ENCODE data around the gene FZR1.
A peak's percentile ranks its signal among the peaks of the same experiment; 100 is the strongest.

FZR1 gene

DNA sequence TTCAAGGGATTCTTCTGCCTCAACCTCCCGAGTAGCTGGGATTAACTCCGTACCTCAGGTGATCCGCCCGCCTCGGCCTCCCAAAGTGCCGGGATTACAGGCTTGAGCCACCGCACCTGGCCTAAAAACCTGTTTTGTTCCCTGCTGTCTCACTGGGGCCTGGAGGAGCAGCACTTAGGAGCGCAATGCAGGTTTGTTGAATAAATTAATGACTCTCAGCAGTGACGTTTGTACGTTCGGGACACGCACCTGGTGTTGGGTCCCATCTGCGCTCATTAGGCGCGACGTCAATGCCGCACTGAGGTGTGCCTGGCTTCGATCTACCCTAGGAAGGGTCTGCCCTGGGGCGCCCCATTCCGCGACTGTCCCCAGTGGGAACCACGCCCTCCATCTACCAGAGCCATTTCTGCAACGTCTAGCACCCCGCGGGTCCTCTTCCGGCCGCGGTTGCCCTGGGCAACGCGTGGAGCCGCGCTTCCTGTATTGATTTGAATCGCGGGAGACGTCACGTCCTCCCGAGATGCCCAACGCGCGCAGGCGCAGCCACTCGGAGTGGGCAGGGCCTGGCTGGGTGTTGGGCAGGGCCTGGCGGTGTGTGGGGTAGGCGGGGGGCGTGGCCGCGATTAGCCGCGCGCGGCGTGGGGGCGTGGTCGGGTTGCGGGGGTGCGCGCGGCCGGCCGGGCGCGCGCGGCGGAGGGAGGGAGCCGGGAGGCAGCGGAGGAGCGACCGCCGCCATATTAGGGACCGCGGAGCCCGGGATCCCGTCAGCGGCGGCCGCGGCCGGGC lies at the start of gene FZR1:
TSS of gene FZR1 (plus strand) at position 714 of the 786 bp plus-strand sequence. CDS start 16,679 bp downstream, outside the sequence.
- DNase-seq (ENCODE audit: low read depth, low spot score) = peak; percentile 89
- peak within 1 kb of the TSS; percentile 87 for H3K27ac ChIP-seq

DNA sequence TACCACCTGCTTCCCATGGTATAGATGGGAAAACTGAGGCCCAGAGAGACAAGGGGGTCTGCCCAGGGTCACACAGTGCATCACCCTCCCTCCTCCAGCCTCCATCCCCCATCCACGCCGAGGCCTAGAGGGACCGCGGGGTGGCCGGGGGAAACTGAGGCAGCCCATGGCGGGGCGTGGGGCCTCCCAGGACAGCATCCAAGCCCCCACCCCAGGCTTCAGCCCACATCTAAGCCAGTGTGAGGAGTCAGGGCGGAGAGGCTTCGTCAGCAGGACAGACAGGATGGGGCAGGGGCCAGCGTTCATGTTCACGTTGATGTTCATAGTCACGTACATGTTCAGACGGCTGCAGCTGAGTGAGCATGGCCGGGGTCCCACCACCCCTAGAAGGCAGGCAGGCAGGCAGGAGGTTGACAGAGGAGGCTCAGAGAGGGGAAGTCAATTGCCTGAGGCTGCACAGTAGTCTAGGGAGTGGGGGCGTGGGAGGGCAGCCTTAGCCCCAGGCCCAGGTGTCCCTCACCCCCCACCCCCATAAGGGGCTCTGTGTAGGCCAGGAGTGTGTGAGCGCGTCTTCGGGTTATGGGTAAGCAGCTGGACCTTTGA lies 49.1 kb upstream of the FZR1 start:
- H3K27ac ChIP-seq = no peak overlapping the region

DNA sequence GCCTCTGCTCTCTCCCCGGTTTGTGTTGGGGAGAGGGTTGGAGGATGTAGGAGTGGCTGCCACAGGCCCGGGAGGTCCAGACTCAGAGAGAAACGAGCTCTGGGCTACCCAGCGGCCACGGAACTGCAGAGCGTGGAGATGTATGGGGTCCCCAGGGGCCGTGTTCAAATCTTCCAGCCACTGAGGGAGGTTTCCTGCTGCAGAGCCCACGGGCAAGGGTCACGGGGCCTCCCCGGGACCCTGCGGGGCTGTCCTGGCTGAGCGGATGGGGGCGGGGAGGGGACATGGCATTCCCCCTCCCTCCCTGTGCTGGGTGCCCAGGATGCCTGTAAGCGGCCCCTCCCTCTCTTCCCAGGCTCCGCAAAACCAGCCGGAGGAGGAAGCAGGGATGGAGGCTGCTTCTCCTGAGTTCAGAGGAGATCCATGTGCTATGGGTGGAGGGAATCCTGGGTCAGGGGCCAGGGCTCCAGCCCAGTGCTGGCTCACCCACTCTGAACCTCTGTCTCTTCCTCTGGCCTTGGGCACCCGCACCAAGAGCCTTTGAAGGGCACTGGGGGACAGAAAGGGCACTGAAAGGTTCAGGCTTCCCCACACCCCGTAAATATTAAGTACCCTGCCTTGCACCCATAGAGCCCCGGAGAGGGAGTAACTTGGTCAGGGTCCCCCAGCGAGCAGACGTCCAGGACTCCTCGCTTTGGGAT lies 48.4 kb upstream of the FZR1 start:
- no peak overlapping the region for H3K27ac ChIP-seq

More for the DNA sequence above, 49.1 kb upstream of the FZR1 start:
- DNase-seq (ENCODE audit: low read depth, low spot score) = no peak

DNA sequence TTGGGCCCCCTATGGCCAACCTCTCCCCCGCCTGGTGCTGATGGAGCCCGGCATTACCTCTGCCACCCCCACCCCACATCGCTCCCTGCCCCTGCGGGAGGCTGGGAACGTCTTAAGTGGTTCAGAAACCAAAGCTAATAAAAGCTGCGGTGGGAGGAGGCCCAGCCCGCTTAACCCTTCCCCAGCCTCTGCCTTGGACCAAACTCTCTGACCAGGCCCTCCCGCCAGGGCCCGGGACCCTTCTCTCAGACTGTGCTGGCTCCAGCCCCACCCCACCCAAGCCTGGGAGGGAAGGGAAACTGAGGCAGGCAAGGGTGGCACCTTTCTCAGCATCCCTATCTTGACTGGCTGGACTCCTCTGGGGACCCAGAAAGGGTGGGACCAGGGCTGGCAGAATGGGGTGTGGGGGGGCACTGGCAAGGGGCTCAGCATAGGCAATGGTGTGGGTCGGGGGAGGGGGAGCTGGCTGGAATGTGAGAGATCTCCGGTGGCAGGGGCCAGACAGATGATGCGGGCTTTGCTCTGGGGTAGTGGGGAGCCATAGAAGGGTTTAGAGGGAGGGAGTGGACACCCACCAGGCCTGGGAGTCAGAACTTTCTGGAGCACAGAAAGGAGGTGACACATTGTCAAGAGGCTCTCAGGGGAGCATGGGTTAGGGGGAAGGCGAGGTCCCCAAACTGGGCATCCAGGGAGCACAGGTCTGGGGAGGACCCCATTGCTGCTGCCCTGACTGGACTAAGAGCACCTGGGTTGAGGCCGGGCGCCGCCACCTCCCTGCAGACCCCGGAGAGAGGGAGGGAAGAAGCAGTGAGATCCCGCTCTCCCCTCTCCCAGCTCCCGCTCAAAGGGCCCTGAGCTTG lies 47.7 kb upstream of the FZR1 start:
- H3K27ac ChIP-seq = no peak overlapping the region

More for the DNA sequence above, 48.4 kb upstream of the FZR1 start:
- DNase-seq (ENCODE audit: low read depth, low spot score) = no peak

DNA sequence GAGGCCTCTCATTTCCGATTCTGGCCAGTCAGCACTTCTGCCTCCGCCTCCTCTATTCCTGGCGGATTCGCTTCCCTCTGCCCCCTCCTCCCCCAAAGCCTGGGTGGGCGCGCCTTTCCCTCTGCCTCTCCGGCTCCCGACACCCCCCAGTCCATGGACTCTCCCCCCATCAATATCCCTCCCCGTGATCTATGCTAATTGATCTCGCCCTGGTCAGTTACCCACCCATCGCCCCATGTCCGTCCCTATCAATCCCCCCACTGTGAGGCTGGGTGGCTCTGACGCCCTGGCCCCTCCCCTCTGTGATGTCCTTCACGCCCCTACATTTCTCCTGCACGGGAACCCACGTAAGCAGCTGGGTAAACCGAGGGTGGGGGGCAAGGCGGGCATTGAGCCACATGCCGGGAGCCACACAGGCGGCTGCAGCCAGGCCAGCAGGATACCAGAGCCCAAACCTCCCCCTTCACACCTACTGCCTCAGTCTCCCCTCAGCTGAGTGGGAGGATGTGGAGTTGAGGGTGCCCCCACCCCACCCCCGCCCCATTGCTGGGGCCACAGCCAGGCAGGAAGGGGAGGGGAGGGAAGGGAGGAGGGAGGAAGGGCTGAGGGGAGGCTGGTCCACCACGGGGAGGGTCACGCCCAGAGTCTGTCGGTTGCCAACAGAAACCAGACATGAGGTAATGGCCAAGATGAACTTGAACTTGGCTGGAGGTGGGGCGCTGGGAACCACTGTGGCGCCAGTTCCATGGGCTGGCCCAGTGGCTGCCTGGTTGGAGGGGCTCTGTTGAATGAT lies 46.8 kb upstream of the FZR1 start:
- no peak for DNase-seq (ENCODE audit: low read depth, low spot score)
- no peak overlapping the region for H3K27ac ChIP-seq

More for the DNA sequence above, 47.7 kb upstream of the FZR1 start:
- DNase-seq (ENCODE audit: low read depth, low spot score) = no peak

DNA sequence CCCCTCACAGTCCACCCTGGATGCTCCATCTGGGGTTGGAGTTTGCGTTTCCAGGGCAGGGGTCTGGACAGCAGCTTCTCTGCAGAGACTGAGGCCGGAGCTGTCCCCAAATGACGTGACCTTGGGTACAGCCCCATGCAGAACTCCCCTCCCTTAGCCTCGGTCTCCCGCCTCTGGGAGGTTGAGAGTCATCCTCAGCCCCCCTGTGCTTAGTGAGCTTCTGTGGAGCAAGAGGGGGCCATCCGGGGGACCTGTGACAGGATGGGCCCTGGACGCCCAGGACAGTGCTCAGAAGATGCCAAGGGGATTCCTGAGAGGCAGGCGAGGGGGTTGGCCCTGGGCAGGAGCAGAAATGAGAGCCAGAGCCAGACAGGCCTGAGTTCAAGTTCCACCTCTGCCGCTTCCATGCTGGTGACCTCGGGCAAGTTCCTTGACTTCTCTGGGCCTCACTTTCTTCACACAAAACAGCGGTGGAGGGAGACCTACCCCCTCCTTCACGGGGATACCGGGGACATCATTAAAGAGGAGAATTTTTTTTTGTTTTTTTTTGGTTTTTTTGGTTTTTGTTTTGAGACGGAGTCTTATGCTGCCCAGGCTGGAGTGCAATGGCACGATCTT lies 46.0 kb upstream of the FZR1 start:
- no peak for DNase-seq (ENCODE audit: low read depth, low spot score)
- H3K27ac ChIP-seq = no peak overlapping the region

DNA sequence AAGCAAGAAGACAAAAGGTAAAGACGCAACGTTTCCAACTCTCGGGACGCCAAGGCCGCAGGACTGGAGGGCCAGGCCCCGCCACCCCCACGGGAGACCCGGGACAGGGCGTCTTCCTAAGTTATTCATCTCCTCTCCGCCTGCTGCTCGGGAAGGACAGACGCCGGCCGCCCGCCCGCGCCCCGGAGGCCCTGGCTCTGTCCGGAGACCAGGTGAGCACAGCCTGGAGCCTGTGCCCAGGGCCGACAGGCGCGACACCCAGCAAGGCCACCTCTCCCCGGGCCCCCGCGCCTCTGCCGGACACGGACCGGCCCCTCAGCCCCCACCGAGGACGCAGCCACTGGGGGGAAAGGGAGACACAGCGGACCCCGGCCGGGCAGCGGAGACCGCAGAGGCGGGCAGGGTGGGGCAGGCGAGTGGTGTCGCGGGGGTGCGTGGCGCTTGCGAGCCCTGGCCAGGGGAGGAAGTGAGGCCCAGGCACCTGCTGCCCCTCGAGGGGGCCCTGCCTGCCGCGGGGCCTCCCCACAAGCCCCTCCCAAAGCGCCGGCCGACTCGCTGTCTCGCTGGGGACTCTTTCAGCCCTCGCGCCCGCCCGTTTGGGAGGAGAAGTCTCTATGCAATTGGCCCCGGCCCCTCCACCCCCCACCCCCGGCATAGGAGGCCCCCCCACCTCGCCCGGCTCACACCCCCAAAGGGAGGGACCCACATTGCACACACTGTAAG lies 43.0 kb upstream of the FZR1 start:
- H3K27ac ChIP-seq = no peak overlapping the region
- DNase-seq (ENCODE audit: low read depth, low spot score) = no peak

DNA sequence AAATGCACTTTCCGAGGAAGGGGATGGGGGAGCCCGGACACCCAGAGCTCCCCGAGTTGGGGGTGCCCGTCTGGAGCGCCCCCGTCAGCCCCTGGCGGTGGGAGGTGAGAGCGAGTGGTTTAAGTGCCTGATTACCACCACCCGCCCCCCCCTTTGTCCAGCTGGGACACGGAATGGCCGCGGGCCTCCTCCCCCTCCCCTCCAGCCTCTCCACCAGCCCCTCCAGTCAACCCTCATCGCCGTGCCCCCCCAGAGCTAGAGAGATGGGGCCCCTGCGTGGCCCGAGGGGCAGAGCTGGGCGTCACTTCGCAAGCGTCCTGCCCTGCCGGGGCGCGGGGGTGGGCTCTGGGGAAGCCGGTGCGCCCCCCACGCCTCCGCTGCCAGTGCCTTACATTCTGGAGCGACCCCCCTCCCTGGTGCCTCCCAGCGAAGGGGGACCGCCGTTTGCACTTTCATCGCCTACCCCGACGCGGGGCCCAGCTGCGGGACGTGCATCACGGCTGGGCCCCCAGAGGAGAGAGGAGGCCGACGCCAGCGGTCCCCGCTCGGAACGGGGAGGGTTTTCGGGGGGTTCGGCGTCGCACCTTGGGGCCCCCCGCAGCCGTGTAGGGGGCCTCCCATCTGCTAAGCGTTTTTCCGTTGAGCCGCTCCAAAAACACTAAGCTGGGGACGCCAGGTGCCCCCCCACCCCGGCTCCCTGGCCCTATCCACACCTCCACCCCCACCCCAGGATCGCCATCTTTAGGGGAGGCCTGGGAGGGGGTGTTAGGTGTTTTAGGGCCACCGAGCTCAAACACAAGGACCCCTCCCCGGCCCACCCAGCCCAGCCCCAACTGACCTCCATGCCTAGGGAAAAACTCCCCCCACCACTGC lies 42.2 kb upstream of the FZR1 start:
- no peak for DNase-seq (ENCODE audit: low read depth, low spot score)
- H3K27ac ChIP-seq = no peak overlapping the region

DNA sequence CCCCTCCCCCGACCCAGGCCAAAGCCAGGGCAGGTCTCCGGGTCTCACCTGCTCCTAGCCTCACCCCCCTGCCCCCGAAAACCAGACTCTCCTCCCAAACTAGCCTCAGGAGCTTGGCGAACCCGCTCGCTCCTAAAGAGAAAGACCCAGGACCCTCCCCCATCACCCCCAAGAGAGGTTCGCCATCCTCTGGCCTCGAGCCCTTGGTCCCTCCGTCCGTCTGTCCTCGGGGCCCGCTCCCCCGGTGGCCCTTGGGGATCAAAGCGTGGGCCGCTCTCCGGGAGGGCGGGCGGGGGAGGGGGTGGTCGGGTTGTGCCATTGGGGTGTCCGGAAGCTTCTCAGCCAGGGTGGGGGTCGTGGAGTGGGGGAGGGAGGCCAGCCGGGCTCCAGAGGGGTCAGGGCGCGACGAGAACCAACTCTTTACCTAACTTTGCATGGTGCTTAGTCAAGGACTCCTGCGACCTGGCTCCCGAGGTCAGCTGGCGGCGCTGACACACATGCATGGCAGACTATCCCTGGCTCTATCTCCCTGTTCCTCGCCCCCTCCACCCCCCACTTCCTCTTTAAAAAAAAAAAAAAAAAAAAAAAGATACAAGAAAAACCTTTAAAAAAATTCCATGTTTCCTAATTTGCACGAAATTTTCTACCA lies 41.4 kb upstream of the FZR1 start:
- no peak for DNase-seq (ENCODE audit: low read depth, low spot score)
- H3K27ac ChIP-seq = no peak overlapping the region

DNA sequence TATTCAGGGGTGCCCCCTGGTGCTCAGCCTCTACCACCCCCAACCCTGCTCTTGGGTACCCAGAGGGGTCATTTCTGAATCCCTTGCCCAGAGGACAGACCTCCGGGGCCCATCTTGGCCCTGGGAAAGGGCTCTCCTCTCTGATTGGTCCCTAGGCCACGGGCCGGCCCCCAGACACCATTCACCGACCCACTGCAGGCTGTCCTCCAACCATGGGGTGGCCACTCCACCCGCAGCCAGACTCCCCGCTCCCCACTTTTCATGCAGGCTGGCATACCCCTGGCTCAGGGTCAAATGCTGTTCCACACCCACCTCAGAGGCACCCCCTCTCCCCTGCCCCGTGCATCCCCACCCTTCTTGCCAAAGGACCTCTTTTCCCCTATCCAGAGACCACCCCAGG lies 40.6 kb upstream of the FZR1 start:
- no peak overlapping the region for H3K27ac ChIP-seq
- no peak for DNase-seq (ENCODE audit: low read depth, low spot score)

DNA sequence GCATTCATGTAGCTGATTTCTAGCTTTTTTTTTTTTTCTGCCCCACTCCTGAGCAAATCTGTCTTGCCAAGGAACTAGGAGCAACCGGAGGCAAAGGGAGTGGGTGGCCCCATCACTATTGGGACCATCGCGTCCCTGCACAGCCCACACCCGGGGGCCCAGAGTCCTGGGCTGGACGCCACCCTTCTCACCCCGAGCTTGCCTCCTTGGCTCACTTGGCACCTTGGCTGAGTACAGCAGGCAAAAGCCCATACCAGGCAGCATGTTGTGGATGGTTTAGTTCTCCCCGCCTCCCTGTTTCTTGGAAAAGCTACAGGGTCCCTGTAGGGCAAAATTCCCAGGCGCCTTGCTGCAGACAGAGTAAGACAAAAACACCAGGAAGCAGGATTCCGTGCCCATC lies 39.5 kb upstream of the FZR1 start:
- no peak overlapping the region for H3K27ac ChIP-seq
- no peak for DNase-seq (ENCODE audit: low read depth, low spot score)

DNA sequence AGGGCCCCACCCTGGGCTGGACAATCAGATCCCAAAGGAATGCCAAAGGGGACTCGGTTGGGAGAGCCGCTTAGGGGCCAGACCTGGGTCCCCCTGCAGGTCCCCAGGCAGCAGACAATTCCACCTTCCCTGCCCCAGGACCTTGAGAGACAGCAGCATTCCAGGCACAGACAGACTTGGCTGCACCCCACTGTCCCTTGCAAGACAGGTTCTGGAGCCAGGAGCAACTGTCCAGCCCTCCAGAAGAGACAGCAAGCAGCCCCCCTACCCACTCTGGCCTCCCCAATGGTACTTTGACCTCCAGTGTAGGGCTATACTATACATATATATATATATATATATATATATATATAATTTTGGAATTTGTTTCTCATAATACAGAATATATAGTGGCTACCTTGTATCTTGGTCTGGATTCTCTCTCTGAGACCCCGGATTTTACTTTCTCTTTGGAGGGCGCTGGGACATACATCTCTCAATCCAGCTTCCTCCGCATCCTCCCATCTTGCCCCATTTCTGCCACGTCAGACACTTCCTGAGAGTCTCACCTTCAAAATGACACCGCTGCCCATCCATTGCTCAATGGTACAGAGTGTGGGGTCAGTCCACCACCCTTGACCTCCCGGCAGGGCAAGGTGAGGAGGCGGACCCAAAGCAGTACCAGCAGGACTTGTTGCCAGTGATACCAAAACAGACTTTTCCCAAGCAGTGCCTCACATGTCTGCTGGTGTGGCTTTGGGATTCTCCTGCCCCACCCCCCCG lies 38.5 kb upstream of the FZR1 start:
- no peak for DNase-seq (ENCODE audit: low read depth, low spot score)
- H3K27ac ChIP-seq = no peak overlapping the region

DNA sequence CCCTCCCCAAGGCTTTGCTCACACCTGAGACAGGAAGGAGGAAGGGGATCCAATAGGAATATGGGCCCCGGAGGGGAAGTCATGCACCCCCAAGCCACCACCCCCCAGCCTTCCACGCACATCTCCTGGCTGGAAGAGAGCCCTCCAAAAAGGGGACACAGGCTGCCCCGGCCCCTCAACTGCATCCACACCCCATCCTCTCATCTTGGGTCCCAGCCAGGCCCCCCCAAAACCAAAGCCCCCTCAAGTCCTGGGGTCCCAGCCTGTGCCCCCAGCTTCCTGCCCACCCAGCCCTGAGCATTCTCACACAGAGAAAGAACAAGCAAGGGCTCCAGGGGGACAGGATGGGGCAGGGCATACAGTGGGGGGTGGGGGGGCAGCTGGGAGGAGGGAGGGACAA lies 37.9 kb upstream of the FZR1 start:
- no peak for DNase-seq (ENCODE audit: low read depth, low spot score)
- H3K27ac ChIP-seq = no peak overlapping the region

DNA sequence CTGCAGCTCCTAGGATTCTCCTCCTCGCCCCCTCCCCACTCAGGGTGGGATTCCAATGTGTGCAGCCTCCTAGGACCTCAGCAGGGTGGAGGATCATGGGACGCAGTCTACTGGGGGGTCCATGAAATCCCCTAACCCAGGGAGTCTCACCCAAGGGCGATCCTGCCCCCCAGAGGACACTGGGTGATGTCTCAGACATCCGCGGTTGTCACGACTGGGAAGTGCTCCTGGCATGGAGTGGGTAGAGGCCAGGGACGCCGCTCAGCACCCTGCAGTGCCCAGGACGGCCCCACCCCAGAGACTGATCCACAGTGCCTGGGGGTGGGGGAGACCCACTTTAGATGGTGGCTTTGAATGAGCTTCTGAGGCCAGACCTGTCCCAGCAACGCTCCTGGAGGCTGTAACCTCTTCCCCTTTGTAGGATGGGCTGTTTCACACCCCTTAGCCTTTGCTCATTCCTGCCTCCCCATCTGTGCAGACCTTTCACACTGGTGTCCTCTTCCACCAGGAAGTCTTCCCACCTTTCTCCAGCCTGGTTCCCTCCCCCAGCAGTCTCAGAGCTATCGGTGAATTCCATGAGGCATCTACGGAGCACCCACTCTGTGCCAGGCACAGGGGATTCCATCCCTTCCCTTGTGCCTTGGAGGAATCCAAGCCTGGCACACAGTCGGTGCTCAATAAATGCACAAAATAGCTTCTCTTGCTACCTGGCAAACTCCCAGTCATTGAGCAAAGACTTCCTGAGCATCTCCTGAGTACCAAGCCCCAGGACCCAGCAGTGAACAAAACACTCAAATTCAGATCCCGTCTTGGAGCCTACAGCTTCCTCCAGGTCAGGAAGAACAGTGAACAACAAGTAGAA lies 36.2 kb upstream of the FZR1 start:
- no peak overlapping the region for H3K27ac ChIP-seq
- DNase-seq (ENCODE audit: low read depth, low spot score) = no peak

DNA sequence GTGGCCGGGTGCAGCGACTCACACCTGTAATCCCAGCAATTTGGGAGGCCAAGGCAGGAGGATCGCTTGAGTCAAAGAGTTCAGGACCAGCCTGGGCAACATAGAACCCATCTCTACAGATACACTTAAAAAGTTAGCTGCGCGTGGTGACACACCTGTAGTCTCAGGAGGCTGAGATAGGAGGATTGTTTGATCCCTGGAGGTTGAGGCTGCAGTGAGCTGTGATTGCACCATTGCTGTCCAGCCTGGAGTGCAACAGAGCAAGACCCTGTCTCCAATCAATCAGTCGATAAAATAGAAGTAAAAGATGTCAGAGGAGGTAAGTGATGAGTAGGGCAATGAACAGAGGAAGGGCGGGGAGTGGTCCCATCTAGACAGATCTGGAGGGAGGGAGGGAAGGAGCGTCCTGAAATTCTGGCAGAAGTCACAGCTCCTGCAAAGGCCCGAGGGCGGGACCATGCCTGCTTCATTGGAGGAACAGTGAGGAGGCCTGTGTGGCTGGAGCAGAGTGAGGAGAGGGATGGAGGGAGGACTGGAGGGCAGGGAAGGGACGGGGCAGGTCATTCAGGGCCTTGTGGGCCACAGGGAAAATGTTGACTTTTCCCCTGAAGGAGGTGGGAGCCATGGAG lies 35.5 kb upstream of the FZR1 start:
- no peak overlapping the region for H3K27ac ChIP-seq
- DNase-seq (ENCODE audit: low read depth, low spot score) = no peak

Data from epithelial cell of prostate (primary cell).